ENCODE measurements around the gene P4HB. TPM values are rescaled to one million over a fixed set of nuclear protein-coding genes. Genes with fewer than 3 reads are reported as not detected.

P4HB gene
- total RNA-seq, 4 donors from 2014 or later: 497 to 717 (median 621) TPM

GRCh38 chr17:81906476-81907218, 46.3 kb upstream of the P4HB start:
- intact Hi-C loops (cut with DNase I; ENCODE audit: low total_unique reads) (no loop called here), in situ Hi-C loops (cut with MboI; ENCODE audit: low sequenced_read_pairs in 4 of 4) (no loop called here)
- Histone ChIP-seq H3K4me3 (no peak overlapping the region), H3K4me1 (peaks cover 22 to 24% of the 10 kb centered on the region in 2 donors), H3K9me3 (no peaks in the 10 kb centered on the region), H3K36me3 (no peaks in the 10 kb centered on the region), H3K27me3 (no peaks in the 10 kb centered on the region), H3K27ac (peak overlapping the region; percentile 39 to 69 (median 62))
- ATAC-seq (no peak), DNase-seq (no peak)
- TF ChIP-seq, protein P1, sequence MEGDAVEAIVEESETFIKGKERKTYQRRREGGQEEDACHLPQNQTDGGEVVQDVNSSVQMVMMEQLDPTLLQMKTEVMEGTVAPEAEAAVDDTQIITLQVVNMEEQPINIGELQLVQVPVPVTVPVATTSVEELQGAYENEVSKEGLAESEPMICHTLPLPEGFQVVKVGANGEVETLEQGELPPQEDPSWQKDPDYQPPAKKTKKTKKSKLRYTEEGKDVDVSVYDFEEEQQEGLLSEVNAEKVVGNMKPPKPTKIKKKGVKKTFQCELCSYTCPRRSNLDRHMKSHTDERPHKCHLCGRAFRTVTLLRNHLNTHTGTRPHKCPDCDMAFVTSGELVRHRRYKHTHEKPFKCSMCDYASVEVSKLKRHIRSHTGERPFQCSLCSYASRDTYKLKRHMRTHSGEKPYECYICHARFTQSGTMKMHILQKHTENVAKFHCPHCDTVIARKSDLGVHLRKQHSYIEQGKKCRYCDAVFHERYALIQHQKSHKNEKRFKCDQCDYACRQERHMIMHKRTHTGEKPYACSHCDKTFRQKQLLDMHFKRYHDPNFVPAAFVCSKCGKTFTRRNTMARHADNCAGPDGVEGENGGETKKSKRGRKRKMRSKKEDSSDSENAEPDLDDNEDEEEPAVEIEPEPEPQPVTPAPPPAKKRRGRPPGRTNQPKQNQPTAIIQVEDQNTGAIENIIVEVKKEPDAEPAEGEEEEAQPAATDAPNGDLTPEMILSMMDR (IDR thresholded peaks at IDR 0.05 in 4 of 5, conservative IDR thresholded peaks at IDR 0.05 in 1 of 5): no peak
- no peak for TF ChIP-seq POLR2A (IDR thresholded peaks at IDR 0.05)

DNA sequence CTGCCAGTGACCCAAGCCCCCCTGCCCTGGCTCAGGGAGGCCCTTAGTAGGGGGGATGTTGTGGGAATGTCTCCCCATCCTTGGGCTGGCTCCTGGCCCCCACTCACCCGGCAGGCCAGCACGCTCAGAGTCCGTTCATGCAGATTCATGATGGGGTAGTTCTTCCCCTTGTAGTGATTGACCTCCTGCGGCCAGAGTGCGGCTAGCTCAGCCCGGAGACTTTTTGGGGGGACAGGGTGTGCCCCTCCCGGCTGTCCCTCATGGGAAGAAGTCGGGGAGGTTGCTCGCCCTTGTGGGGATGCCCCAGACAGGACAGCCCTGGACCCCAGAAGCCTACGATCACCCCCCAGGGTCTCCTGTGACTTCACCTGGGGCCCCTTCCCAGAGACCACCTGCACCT, 45.7 kb upstream of the P4HB start:
- no peak for TF ChIP-seq POLR2A (IDR thresholded peaks at IDR 0.05)
- TF ChIP-seq, protein P1 (IDR thresholded peaks at IDR 0.05 in 4 of 5, conservative IDR thresholded peaks at IDR 0.05 in 1 of 5): no peak
- intact Hi-C loops (cut with DNase I; ENCODE audit: low total_unique reads): no loop called here

DNA sequence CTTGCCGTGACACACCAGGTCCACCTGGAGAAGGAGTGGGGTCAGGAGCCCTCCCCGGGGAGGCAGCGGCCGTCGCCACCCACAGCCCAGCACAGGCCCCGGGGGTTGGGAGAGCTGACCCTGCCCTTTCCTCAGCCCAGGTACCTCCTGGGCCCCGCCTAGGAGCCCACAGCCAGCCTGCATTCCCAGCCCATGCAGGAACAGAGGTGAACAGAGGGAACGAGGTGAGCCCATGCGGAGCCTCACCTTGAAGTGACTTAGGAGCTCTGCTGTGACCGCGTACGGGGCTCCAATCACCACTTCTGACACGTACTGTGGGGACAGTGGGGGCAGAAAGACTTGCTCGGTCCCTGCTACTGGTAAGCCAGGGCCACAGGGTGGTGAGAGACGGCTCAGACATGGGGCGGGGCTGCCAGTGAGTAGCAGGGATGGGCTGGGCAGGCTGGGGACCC, 45.1 kb upstream of the P4HB start:
- no peak for ATAC-seq
- H3K36me3 ChIP-seq: peaks cover 0 to 3% of the 10 kb centered on the region in 2 donors
- peaks cover 16 to 23% of the 10 kb centered on the region in 2 donors for H3K4me1 ChIP-seq
- H3K27me3 ChIP-seq: no peaks in the 10 kb centered on the region
- no peak overlapping the region for H3K4me3 ChIP-seq
- intact Hi-C loops (cut with DNase I; ENCODE audit: low total_unique reads) (no loop called here), in situ Hi-C loops (cut with MboI; ENCODE audit: low sequenced_read_pairs in 4 of 4) (no loop called here)
- H3K9me3 ChIP-seq: no peaks in the 10 kb centered on the region
- no peak overlapping the region for H3K27ac ChIP-seq
- DNase-seq: no peak
- no peak for TF ChIP-seq POLR2A (IDR thresholded peaks at IDR 0.05)
- TF ChIP-seq, protein P1 (IDR thresholded peaks at IDR 0.05 in 4 of 5, conservative IDR thresholded peaks at IDR 0.05 in 1 of 5): no peak

More for the DNA sequence above, 45.7 kb upstream of the P4HB start:
- Histone ChIP-seq H3K4me3 (no peak overlapping the region), H3K9me3 (no peaks in the 10 kb centered on the region), H3K27me3 (no peaks in the 10 kb centered on the region), H3K4me1 (peaks cover 20 to 24% of the 10 kb centered on the region in 2 donors), H3K27ac (no peak overlapping the region), H3K36me3 (no peaks in the 10 kb centered on the region)
- no peak for DNase-seq
- ATAC-seq: no peak
- in situ Hi-C loops (cut with MboI; ENCODE audit: low sequenced_read_pairs in 4 of 4): no loop called here

- no peak overlapping the region for H3K27ac ChIP-seq
- DNase-seq (no peak), ATAC-seq (no peak)
- intact Hi-C loops (cut with DNase I; ENCODE audit: low total_unique reads) (no loop called here), in situ Hi-C loops (cut with MboI; ENCODE audit: low sequenced_read_pairs in 4 of 4) (no loop called here)
- H3K4me3 ChIP-seq: no peak overlapping the region
- TF ChIP-seq POLR2A (IDR thresholded peaks at IDR 0.05): no peak
- TF ChIP-seq, protein P1 (IDR thresholded peaks at IDR 0.05 in 4 of 5, conservative IDR thresholded peaks at IDR 0.05 in 1 of 5): no peak
- peaks cover 0 to 9% of the 10 kb centered on the region in 2 donors for H3K36me3 ChIP-seq
- peaks cover 10 to 16% of the 10 kb centered on the region in 2 donors for H3K4me1 ChIP-seq
- no peaks in the 10 kb centered on the region for H3K9me3 ChIP-seq
- H3K27me3 ChIP-seq: no peaks in the 10 kb centered on the region
Observed at GRCh38 chr17:81904600-81905423, 44.5 kb upstream of the P4HB start.

Measured in gastrocnemius medialis (tissue), 4 donors.